KOPT-K1 (cell line): ENCODE measurements around the gene TYW1B.
"Not testable (repeated sequence)": the region's sequence is repeated elsewhere in the genome, so short reads cannot be mapped to it uniquely, and the experiment has no call there.

Source experiments
- H3K27ac ChIP-seq: fragments of 200-600 bp; sonication (generic); 2 replicates; pipeline ENCODE4 v1.5.1; 2016; ENCODE audit warnings: antibody characterized with exemption, mild to moderate bottlenecking, low read depth, low read length; ENCODE audit not compliant: poor library complexity, severe bottlenecking
- H3K36me3 ChIP-seq: fragments of 200-600 bp; sonication (generic); 2 replicates; pipeline ENCODE4 v1.5.1; 2017; ENCODE audit warnings: antibody characterized with exemption, mild to moderate bottlenecking, low read length, moderate library complexity; ENCODE audit not compliant: insufficient read depth
- H3K9me3 ChIP-seq: fragments of 200-600 bp; sonication (generic); 2 replicates; pipeline ENCODE4 v1.5.1; 2017; ENCODE audit warnings: antibody characterized with exemption, low read length, mild to moderate bottlenecking; ENCODE audit not compliant: insufficient read depth, poor library complexity, severe bottlenecking

The TYW1B gene

GRCh38 chr7:72748649-72749048 is 79.4 kb downstream of the TYW1B start:
- H3K9me3 ChIP-seq, result peaks cover 10% of the 10 kb centered on the region
- H3K27ac ChIP-seq, H3K36me3 ChIP-seq: not testable (repeated sequence)

- not testable (repeated sequence) for H3K27ac ChIP-seq
Measured at GRCh38 chr7:72744244-72744926, 83.6 kb downstream of the TYW1B start.

GRCh38 chr7:72743801-72744200 is 84.2 kb downstream of the TYW1B start:
- H3K9me3 ChIP-seq, result peaks cover 10% of the 10 kb centered on the region
- not testable (repeated sequence) for H3K36me3 ChIP-seq, H3K27ac ChIP-seq

More at GRCh38 chr7:72744244-72744926, 83.6 kb downstream of the TYW1B start:
- peaks cover 10% of the 10 kb centered on the region for H3K9me3 ChIP-seq
- not testable (repeated sequence) for H3K36me3 ChIP-seq

- peaks cover 18% of the 10 kb centered on the region for H3K9me3 ChIP-seq
- H3K36me3 ChIP-seq, H3K27ac ChIP-seq: not testable (repeated sequence)
Measured at GRCh38 chr7:72739716-72740115, 88.3 kb downstream of the TYW1B start.

GRCh38 chr7:72735855-72736254 is 92.1 kb downstream of the TYW1B start:
- not testable (repeated sequence) for H3K36me3 ChIP-seq, H3K27ac ChIP-seq
- H3K9me3 ChIP-seq, result peaks cover 27% of the 10 kb centered on the region

- H3K9me3 ChIP-seq, result peaks cover 21% of the 10 kb centered on the region
- not testable (repeated sequence) for H3K36me3 ChIP-seq, H3K27ac ChIP-seq
Measured at GRCh38 chr7:72730815-72731214, 97.2 kb downstream of the TYW1B start.

- H3K9me3 ChIP-seq, result peaks cover 16% of the 10 kb centered on the region
- not testable (repeated sequence) for H3K36me3 ChIP-seq, H3K27ac ChIP-seq
Measured at GRCh38 chr7:72730384-72730783, 97.6 kb downstream of the TYW1B start.

- H3K36me3 ChIP-seq, H3K27ac ChIP-seq: not testable (repeated sequence)
- H3K9me3 ChIP-seq, result peaks cover 15% of the 10 kb centered on the region
Measured at GRCh38 chr7:72729130-72729529, 98.9 kb downstream of the TYW1B start.

GRCh38 chr7:72722694-72723093 is 105.3 kb downstream of the TYW1B start:
- H3K36me3 ChIP-seq, H3K27ac ChIP-seq, H3K9me3 ChIP-seq: not testable (repeated sequence)

GRCh38 chr7:72720890-72721289 is 107.1 kb downstream of the TYW1B start:
- H3K9me3 ChIP-seq, H3K27ac ChIP-seq, H3K36me3 ChIP-seq: not testable (repeated sequence)

GRCh38 chr7:72717252-72717774 is 110.7 kb downstream of the TYW1B start:
- not testable (repeated sequence) for H3K36me3 ChIP-seq, H3K9me3 ChIP-seq, H3K27ac ChIP-seq

- H3K27ac ChIP-seq, H3K36me3 ChIP-seq, H3K9me3 ChIP-seq: not testable (repeated sequence)
Measured at GRCh38 chr7:72711927-72712326, 116.1 kb downstream of the TYW1B start.

- H3K36me3 ChIP-seq, result no peaks in the 10 kb centered on the region
- H3K9me3 ChIP-seq, result no peaks in the 10 kb centered on the region
- no peak overlapping the region for H3K27ac ChIP-seq
Measured at GRCh38 chr7:72710983-72711382, 117.0 kb downstream of the TYW1B start.

GRCh38 chr7:72709909-72710308 is 118.1 kb downstream of the TYW1B start:
- H3K36me3 ChIP-seq, result no peaks in the 10 kb centered on the region
- H3K27ac ChIP-seq, result no peak overlapping the region
- H3K9me3 ChIP-seq, result no peaks in the 10 kb centered on the region

- not testable (repeated sequence) for H3K9me3 ChIP-seq, H3K27ac ChIP-seq, H3K36me3 ChIP-seq
Measured at GRCh38 chr7:72708371-72709050, 119.5 kb downstream of the TYW1B start.

- H3K27ac ChIP-seq, result no peak overlapping the region
- H3K9me3 ChIP-seq, result no peaks in the 10 kb centered on the region
- H3K36me3 ChIP-seq, result no peaks in the 10 kb centered on the region
Measured at GRCh38 chr7:72706521-72706920, 121.5 kb downstream of the TYW1B start.
